HAP-1 (cell line): Measurements from ENCODE around the gene ASIC4.
A peak's percentile ranks its signal among the peaks of the same experiment; 100 is the strongest.

Experiments
- DNase-seq, 2 experiments: peaks; one replicate each; pipeline ENCODE4 v3.0.0-alpha.2; 2016 to 2020; ENCODE audit warnings: low spot score in 2 of 2
- H3K27me3 ChIP-seq: fragments of 250-450 bp; sonication (Bioruptor Pico); 2 replicates; pipeline ENCODE4 v1.5.1; 2020; ENCODE audit warnings: low read depth, mild to moderate bottlenecking, moderate library complexity
- H3K36me3 ChIP-seq: fragments of 250-450 bp; sonication (Bioruptor Pico); replicated peaks from 2 replicates; pipeline ENCODE4 v1.5.1; 2020; ENCODE audit warnings: mild to moderate bottlenecking
- H3K4me1 ChIP-seq: fragments of 250-450 bp; sonication (Bioruptor Pico); 2 replicates; pipeline ENCODE4 v1.5.1; 2020; ENCODE audit warnings: mild to moderate bottlenecking
- H3K4me3 ChIP-seq: fragments of 250-450 bp; sonication (Bioruptor Pico); 2 replicates; pipeline ENCODE4 v1.5.1; 2020; ENCODE audit warnings: mild to moderate bottlenecking, moderate library complexity
- H3K9me3 ChIP-seq: fragments of 250-450 bp; sonication (Bioruptor Pico); 2 replicates; pipeline ENCODE4 v1.5.1; 2020; ENCODE audit warnings: mild to moderate bottlenecking, moderate library complexity
- in situ Hi-C: fragments of 300-500 bp; cut with MboI; formaldehyde crosslinking; loops from 3 replicates; pipeline ENCODE4 v1.14.3; 2020; ENCODE audit warnings: low sequenced_read_pairs, inconsistent platforms, mixed read lengths

ASIC4 gene

DNA sequence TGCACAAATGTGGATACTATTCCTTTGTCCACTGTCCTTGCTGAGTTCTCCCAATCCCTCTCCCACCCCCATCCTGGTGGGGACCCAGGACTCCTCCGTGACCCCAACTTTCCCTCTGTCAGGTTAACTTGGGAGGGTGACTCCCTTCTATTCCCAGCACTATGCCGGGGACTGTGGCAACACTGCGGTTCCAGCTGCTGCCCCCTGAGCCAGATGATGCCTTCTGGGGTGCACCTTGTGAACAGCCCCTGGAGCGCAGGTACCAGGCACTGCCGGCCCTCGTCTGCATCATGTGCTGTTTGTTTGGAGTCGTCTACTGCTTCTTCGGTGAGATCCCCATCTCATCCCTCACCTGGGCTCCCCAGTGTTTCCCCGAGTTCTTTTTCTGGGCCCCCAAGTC lies 30.3 kb downstream of the ASIC4 start:
- in situ Hi-C loops = loop anchor here (5.0 kb wide), 1 partner anchor 98 kb away; no protein-coding TSS in a partner anchor
- no peaks in the 10 kb centered on the region for H3K27me3 ChIP-seq
- H3K4me1 ChIP-seq = peaks cover 8% of the 10 kb centered on the region; the same call in 1 of the 2 replicates
- no peak for DNase-seq
- H3K4me3 ChIP-seq = peak overlapping the region; percentile 67
- H3K9me3 ChIP-seq = no peaks in the 10 kb centered on the region
- H3K36me3 ChIP-seq = peaks cover 19% of the 10 kb centered on the region

DNA sequence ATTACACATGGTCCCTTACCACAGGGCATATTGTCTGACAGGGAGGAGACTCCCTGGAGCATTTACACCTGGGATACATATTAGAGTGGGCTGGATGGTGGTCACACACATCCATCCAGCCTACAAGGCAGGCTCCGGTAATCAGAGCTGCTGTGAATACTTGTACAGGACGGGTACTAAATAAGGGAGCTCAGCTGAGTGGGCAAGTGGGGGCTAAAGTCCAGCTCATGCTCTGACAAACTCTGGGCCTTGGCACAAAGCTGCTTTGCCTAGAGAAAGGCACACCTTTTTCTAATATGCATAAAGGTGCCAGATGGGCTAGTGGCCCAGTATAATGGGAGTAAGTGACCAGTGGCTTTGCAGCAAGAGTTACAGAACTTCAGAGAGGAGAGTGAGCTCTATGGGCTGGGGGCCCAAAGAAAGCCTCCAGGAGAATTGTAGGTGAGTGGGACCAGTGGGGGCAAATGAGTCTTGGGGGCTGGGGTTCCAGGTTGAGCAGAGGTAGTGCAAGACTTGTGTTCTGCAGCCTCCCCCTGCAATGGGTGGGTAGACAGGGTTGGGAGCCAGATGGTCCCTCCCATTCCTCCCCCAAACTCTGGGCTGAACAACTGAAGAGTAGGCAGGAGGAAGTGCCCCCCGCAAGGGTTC lies 31.1 kb downstream of the ASIC4 start:
- H3K4me1 ChIP-seq = peaks cover 8% of the 10 kb centered on the region; the same call in 1 of the 2 replicates
- in situ Hi-C loops = no loop called here
- H3K4me3 ChIP-seq = no peak overlapping the region
- H3K27me3 ChIP-seq = no peaks in the 10 kb centered on the region
- no peaks in the 10 kb centered on the region for H3K9me3 ChIP-seq
- no peak for DNase-seq
- H3K36me3 ChIP-seq = peaks cover 14% of the 10 kb centered on the region

GRCh38 chr2:219545943-219546352 lies 31.7 kb downstream of the ASIC4 start:
- in situ Hi-C loops = no loop called here
- Histone ChIP-seq H3K27me3 (no peaks in the 10 kb centered on the region), H3K4me1 (peaks cover 8% of the 10 kb centered on the region; the same call in 1 of the 2 replicates), H3K36me3 (peaks cover 8% of the 10 kb centered on the region), H3K4me3 (no peak overlapping the region), H3K9me3 (no peaks in the 10 kb centered on the region)
- no peak for DNase-seq

DNA sequence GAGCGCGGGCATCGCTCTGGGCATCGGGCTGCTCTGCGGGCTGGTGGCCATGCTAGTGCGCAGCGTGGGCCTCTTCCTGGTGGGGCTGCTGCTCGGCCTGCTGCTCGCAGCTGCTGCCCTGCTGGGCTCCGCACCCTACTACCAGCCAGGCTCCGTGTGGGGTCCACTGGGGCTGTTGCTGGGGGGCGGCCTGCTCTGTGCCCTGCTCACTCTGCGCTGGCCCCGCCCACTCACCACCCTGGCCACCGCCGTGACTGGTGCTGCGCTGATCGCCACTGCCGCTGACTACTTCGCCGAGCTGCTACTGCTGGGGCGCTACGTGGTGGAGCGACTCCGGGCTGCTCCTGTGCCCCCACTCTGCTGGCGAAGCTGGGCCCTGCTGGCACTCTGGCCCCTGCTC lies 33.3 kb downstream of the ASIC4 start:
- Histone ChIP-seq H3K4me3 (no peak overlapping the region), H3K27me3 (no peaks in the 10 kb centered on the region), H3K36me3 (no peaks in the 10 kb centered on the region), H3K4me1 (peaks cover 4% of the 10 kb centered on the region), H3K9me3 (no peaks in the 10 kb centered on the region)
- in situ Hi-C loops = no loop called here
- DNase-seq = no peak

DNA sequence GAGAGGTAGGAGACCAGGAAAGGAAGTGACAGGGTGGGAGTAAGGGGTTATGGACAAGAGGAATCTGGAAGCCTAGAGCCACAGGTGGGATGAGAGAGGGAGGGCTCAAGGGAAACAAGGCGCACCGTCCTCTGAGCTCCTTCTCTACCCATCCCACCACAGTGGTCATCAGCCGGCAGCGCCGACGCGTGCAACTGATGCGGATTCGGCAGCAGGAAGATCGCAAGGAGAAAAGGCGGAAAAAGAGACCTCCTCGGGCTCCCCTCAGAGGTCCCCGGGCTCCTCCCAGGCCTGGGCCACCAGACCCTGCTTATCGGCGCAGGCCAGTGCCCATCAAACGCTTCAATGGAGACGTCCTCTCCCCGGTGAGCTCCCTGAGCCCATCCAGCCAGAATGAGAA lies 34.7 kb downstream of the ASIC4 start:
- H3K27me3 ChIP-seq = no peaks in the 10 kb centered on the region
- peaks cover 8% of the 10 kb centered on the region for H3K4me1 ChIP-seq
- in situ Hi-C loops = no loop called here
- DNase-seq = no peak
- no peak overlapping the region for H3K4me3 ChIP-seq
- no peaks in the 10 kb centered on the region for H3K9me3 ChIP-seq
- no peaks in the 10 kb centered on the region for H3K36me3 ChIP-seq

GRCh38 chr2:219549619-219550018 lies 35.3 kb downstream of the ASIC4 start:
- H3K27me3 ChIP-seq = no peaks in the 10 kb centered on the region
- no peaks in the 10 kb centered on the region for H3K9me3 ChIP-seq
- peaks cover 8% of the 10 kb centered on the region for H3K4me1 ChIP-seq
- in situ Hi-C loops = no loop called here
- H3K4me3 ChIP-seq = no peak overlapping the region
- no peaks in the 10 kb centered on the region for H3K36me3 ChIP-seq
- DNase-seq = no peak

GRCh38 chr2:219551441-219552381 lies 37.4 kb downstream of the ASIC4 start:
- in situ Hi-C loops = no loop called here
- Histone ChIP-seq H3K4me1 (peaks cover 8% of the 10 kb centered on the region), H3K9me3 (no peaks in the 10 kb centered on the region), H3K4me3 (peak overlapping the region; percentile 67), H3K36me3 (no peaks in the 10 kb centered on the region), H3K27me3 (no peaks in the 10 kb centered on the region)
- DNase-seq = peak in 1 of 2 experiments; percentile 51

GRCh38 chr2:219552382-219553167 lies 38.3 kb downstream of the ASIC4 start:
- H3K4me1 ChIP-seq = peaks cover 8% of the 10 kb centered on the region
- no peaks in the 10 kb centered on the region for H3K36me3 ChIP-seq
- no peaks in the 10 kb centered on the region for H3K27me3 ChIP-seq
- DNase-seq = peak; percentile 75 to 95
- H3K9me3 ChIP-seq = no peaks in the 10 kb centered on the region
- H3K4me3 ChIP-seq = peak overlapping the region; percentile 67
- in situ Hi-C loops = no loop called here

- peak overlapping the region; percentile 67 for H3K4me3 ChIP-seq
- H3K36me3 ChIP-seq = no peaks in the 10 kb centered on the region
- H3K9me3 ChIP-seq = no peaks in the 10 kb centered on the region
- H3K4me1 ChIP-seq = peaks cover 8% of the 10 kb centered on the region
- DNase-seq = no peak
- in situ Hi-C loops = no loop called here
- no peaks in the 10 kb centered on the region for H3K27me3 ChIP-seq
Measured at GRCh38 chr2:219553168-219553417, 38.8 kb downstream of the ASIC4 start.

DNA sequence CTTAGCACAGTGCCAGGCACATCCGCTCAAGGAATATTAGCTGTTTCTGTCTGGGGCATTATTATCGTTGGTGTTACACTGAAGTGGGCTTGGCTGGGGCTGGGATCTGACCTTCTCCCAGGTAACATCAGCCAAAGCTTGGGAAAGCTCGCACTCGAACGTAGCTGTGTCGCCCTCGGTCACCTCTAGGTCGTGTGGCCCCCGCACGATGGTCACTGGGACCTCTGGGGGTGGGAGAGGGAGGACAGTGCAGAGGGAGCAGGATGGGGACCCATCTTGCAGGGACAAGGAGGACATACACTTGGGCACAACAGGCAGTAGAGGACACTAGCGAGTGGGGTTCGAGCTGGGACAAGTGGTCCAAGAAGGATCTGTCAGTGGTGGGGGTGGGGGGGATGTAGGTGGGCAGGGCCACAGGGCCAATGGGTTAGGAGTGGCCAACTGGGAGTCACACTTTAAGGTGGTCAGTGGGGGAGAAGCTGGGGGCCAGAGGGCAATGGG lies 39.2 kb downstream of the ASIC4 start:
- H3K9me3 ChIP-seq = no peaks in the 10 kb centered on the region
- no peak for DNase-seq
- peaks cover 8% of the 10 kb centered on the region for H3K4me1 ChIP-seq
- no peak overlapping the region for H3K4me3 ChIP-seq
- no peaks in the 10 kb centered on the region for H3K27me3 ChIP-seq
- no peaks in the 10 kb centered on the region for H3K36me3 ChIP-seq
- in situ Hi-C loops = no loop called here

- no peaks in the 10 kb centered on the region for H3K36me3 ChIP-seq
- peaks cover 8% of the 10 kb centered on the region for H3K4me1 ChIP-seq
- no peak for DNase-seq
- H3K9me3 ChIP-seq = no peaks in the 10 kb centered on the region
- no peak overlapping the region for H3K4me3 ChIP-seq
- H3K27me3 ChIP-seq = no peaks in the 10 kb centered on the region
- in situ Hi-C loops = no loop called here
Measured at GRCh38 chr2:219554350-219554749, 40.1 kb downstream of the ASIC4 start.

- in situ Hi-C loops = no loop called here
- H3K36me3 ChIP-seq = no peaks in the 10 kb centered on the region
- no peaks in the 10 kb centered on the region for H3K27me3 ChIP-seq
- H3K9me3 ChIP-seq = no peaks in the 10 kb centered on the region
- no peak overlapping the region for H3K4me3 ChIP-seq
- peaks cover 8% of the 10 kb centered on the region for H3K4me1 ChIP-seq
- no peak for DNase-seq
Measured at GRCh38 chr2:219555956-219556355, 41.7 kb downstream of the ASIC4 start.

DNA sequence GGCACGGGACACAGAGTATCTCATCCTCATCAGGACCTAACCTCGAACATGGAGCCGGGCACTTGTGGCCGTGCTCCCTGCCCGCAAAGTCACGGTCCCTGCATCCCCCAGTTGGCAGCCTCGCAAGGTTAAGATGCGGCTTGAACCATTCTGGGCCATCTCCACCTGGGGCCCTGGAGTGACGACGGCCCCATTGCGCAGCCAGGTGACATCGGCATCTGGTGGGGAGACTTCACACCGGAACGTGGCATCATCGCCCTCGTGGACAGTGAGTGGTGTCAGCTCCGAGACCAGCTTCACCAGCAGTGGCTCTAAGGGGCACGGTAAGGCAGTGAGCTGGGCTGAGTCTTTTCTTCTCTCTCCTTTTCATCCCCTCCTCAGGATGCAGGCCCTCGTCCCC lies 42.1 kb downstream of the ASIC4 start:
- Histone ChIP-seq H3K4me1 (peaks cover 8% of the 10 kb centered on the region), H3K27me3 (no peaks in the 10 kb centered on the region), H3K4me3 (no peak overlapping the region), H3K36me3 (no peaks in the 10 kb centered on the region), H3K9me3 (no peaks in the 10 kb centered on the region)
- no peak for DNase-seq
- in situ Hi-C loops = no loop called here
